Natural killer cell (primary cell): ENCODE results near the gene SLC7A4. TPM values are rescaled to one million over a fixed set of nuclear protein-coding genes. Genes with fewer than 3 reads are reported as not detected.
"Not testable (repeated sequence)": the region's sequence is repeated elsewhere in the genome, so short reads cannot be mapped to it uniquely, and the experiment has no call there.

Source experiments
- ATAC-seq, 3 donors: fragments of 150-1000 bp in 2 of 3; fragments of 200-7000 bp in 1 of 3; cut with Tn5 transposase; 1 replicate in 1 of 3; 2 replicates in 2 of 3; pipeline ENCODE4 v1.10.0; 2021; ENCODE audit warnings: mild to moderate bottlenecking in 2 of 3, moderate library complexity in 2 of 3
- DNase-seq, 2 donors: peaks; one replicate each; pipeline versions ENCODE4 v3.0.0 to v3.0.0-alpha.2; 2013 to 2021; ENCODE audit warnings: mixed read lengths in 1 of 2
- H3K27ac ChIP-seq: one replicate; pipeline ENCODE4 v1.5.1; 2013; ENCODE audit warnings: mild to moderate bottlenecking, low read length
- H3K27me3 ChIP-seq: one replicate; pipeline ENCODE4 v1.6.1; 2013; ENCODE audit warnings: low read length; ENCODE audit not compliant: control insufficient read depth, insufficient read depth
- H3K36me3 ChIP-seq: one replicate; pipeline ENCODE4 v1.6.1; 2013; ENCODE audit warnings: low read length; ENCODE audit not compliant: control insufficient read depth, insufficient read depth
- H3K4me1 ChIP-seq: one replicate; pipeline ENCODE4 v1.6.1; 2013; ENCODE audit warnings: low read length; ENCODE audit not compliant: control insufficient read depth, insufficient read depth
- H3K4me3 ChIP-seq: one replicate; pipeline ENCODE4 v1.5.1; 2013; ENCODE audit warnings: low read length
- H3K9me3 ChIP-seq: one replicate; pipeline ENCODE4 v1.6.1; 2013; ENCODE audit warnings: low read length; ENCODE audit not compliant: control insufficient read depth, insufficient read depth
- H3K27ac Mint-ChIP-seq, 2 donors: one replicate each; pipeline ENCODE4 v1.8.0; 2022; ENCODE audit warnings: mild to moderate bottlenecking in 2 of 2, mixed read lengths in 2 of 2, moderate library complexity in 1 of 2
- H3K27me3 Mint-ChIP-seq, 2 donors: one replicate each; pipeline ENCODE4 v1.8.0; 2022; ENCODE audit warnings: low read depth in 2 of 2, mixed read lengths in 2 of 2
- H3K36me3 Mint-ChIP-seq: one replicate; pipeline ENCODE4 v1.8.0; 2022; ENCODE audit warnings: mixed read lengths
- H3K4me1 Mint-ChIP-seq, 2 donors: one replicate each; pipeline ENCODE4 v1.8.0; 2022; ENCODE audit warnings: mixed read lengths in 2 of 2
- H3K4me3 Mint-ChIP-seq: one replicate; pipeline ENCODE4 v1.8.0; 2022; ENCODE audit warnings: mild to moderate bottlenecking, moderate library complexity, mixed read lengths
- H3K9me3 Mint-ChIP-seq, 2 donors: one replicate each; pipeline ENCODE4 v1.8.0; 2022; ENCODE audit warnings: mixed read lengths in 2 of 2
- CTCF ChIP-seq: fragments of 200-600 bp; IDR thresholded peaks from one replicate; pipeline ENCODE4 v1.8.0; 2022; ENCODE audit warnings: antibody characterized with exemption
- WGBS: methylation state at CpG from one replicate; pipeline ENCODE4 v1.1.7; 2013; ENCODE audit warnings: missing lambda C conversion rate; ENCODE audit not compliant: insufficient coverage; 5-methylcytosine and 5-hydroxymethylcytosine counted together
- intact Hi-C: fragments of 100-400 bp; cut with micrococcal nuclease; formaldehyde crosslinking; loops from one replicate; pipeline ENCODE4 v1.14.2; 2022
- total RNA-seq, 4 donors: library from RNA; stranded (reverse); fragments of 120-200 nt in 1 of 4; gene quantifications; one replicate each; pipeline versions ENCODE4 v1.2.3 to v1.2.4, GENCODE V29; 2013 to 2022

The SLC7A4 gene
- total RNA-seq, 3 donors from 2014 or later (not counting 1 experiment from before 2014, with no cell fraction given): not detected

- H3K27me3 Mint-ChIP-seq: no peaks in the 10 kb centered on the region
- no peaks in the 10 kb centered on the region for H3K9me3 Mint-ChIP-seq
- no peak overlapping the region for H3K4me3 Mint-ChIP-seq
- H3K36me3 ChIP-seq: no peaks in the 10 kb centered on the region
- ATAC-seq: no peak
- no peak overlapping the region for H3K4me3 ChIP-seq
- H3K9me3 ChIP-seq: no peaks in the 10 kb centered on the region
- H3K27me3 ChIP-seq: no peaks in the 10 kb centered on the region
- H3K4me1 Mint-ChIP-seq: no peaks in the 10 kb centered on the region
- H3K27ac ChIP-seq: no peak overlapping the region
- 86% methylated on average over 13 of the region's 14 CpGs for WGBS
- H3K36me3 Mint-ChIP-seq: no peaks in the 10 kb centered on the region
- H3K4me1 ChIP-seq: no peaks in the 10 kb centered on the region
- intact Hi-C loops: no loop called here
- no peak for DNase-seq
- H3K27ac Mint-ChIP-seq: no peak overlapping the region
- TF ChIP-seq CTCF: no peak
These were observed 43.3 kb upstream of the SLC7A4 start for GRCh38 chr22:21075516-21076138.

GRCh38 chr22:21074102-21074715, 41.8 kb upstream of the SLC7A4 start:
- DNase-seq (no peak), ATAC-seq (no peak)

GRCh38 chr22:21073482-21073881, 41.1 kb upstream of the SLC7A4 start:
- Mint-ChIP-seq H3K27ac (no peak overlapping the region), H3K4me3 (no peak overlapping the region), H3K4me1 (no peaks in the 10 kb centered on the region), H3K9me3 (no peaks in the 10 kb centered on the region), H3K27me3 (no peaks in the 10 kb centered on the region), H3K36me3 (no peaks in the 10 kb centered on the region)
- Histone ChIP-seq H3K27me3 (no peaks in the 10 kb centered on the region), H3K36me3 (no peaks in the 10 kb centered on the region), H3K4me1 (no peaks in the 10 kb centered on the region), H3K9me3 (no peaks in the 10 kb centered on the region), H3K4me3 (no peak overlapping the region), H3K27ac (no peak overlapping the region)
- DNase-seq (no peak), ATAC-seq (no peak)
- intact Hi-C loops: no loop called here
- TF ChIP-seq CTCF: no peak
- WGBS: 93% methylated on average over 5 of the region's 5 CpGs

More at GRCh38 chr22:21074102-21074715, 41.8 kb upstream of the SLC7A4 start:
- no peaks in the 10 kb centered on the region for H3K36me3 Mint-ChIP-seq
- no peak overlapping the region for H3K4me3 Mint-ChIP-seq
- Histone ChIP-seq H3K27ac (no peak overlapping the region), H3K4me1 (no peaks in the 10 kb centered on the region), H3K9me3 (no peaks in the 10 kb centered on the region), H3K36me3 (no peaks in the 10 kb centered on the region), H3K27me3 (no peaks in the 10 kb centered on the region), H3K4me3 (no peak overlapping the region)
- H3K27ac Mint-ChIP-seq: no peak overlapping the region
- no peak for TF ChIP-seq CTCF
- H3K9me3 Mint-ChIP-seq: no peaks in the 10 kb centered on the region
- 88% methylated on average over 6 of the region's 7 CpGs for WGBS
- intact Hi-C loops: no loop called here
- H3K4me1 Mint-ChIP-seq: no peaks in the 10 kb centered on the region
- no peaks in the 10 kb centered on the region for H3K27me3 Mint-ChIP-seq

- no peak for ATAC-seq
- Histone ChIP-seq H3K27ac (no peak overlapping the region), H3K36me3 (no peaks in the 10 kb centered on the region), H3K4me3 (no peak overlapping the region), H3K9me3 (no peaks in the 10 kb centered on the region), H3K27me3 (no peaks in the 10 kb centered on the region), H3K4me1 (no peaks in the 10 kb centered on the region)
- no peak for DNase-seq
- H3K27ac Mint-ChIP-seq: no peak overlapping the region
- H3K36me3 Mint-ChIP-seq: no peaks in the 10 kb centered on the region
- no peaks in the 10 kb centered on the region for H3K4me1 Mint-ChIP-seq
- H3K27me3 Mint-ChIP-seq: peaks cover 0 to 2% of the 10 kb centered on the region in 2 donors
- WGBS: 91% methylated on average over 3 of the region's 3 CpGs
- intact Hi-C loops: no loop called here
- no peaks in the 10 kb centered on the region for H3K9me3 Mint-ChIP-seq
- H3K4me3 Mint-ChIP-seq: no peak overlapping the region
- TF ChIP-seq CTCF: no peak
These were observed 40.7 kb upstream of the SLC7A4 start for GRCh38 chr22:21073023-21073422.

GRCh38 chr22:21071796-21072195, 39.4 kb upstream of the SLC7A4 start:
- H3K27me3 Mint-ChIP-seq, H3K4me1 ChIP-seq, H3K27me3 ChIP-seq, H3K4me1 Mint-ChIP-seq, H3K4me3 Mint-ChIP-seq, H3K9me3 Mint-ChIP-seq, DNase-seq, H3K27ac Mint-ChIP-seq, ATAC-seq, intact Hi-C loops, H3K36me3 Mint-ChIP-seq, H3K36me3 ChIP-seq, H3K9me3 ChIP-seq, H3K4me3 ChIP-seq, H3K27ac ChIP-seq: not testable (repeated sequence)
- 90% methylated on average over 7 of the region's 8 CpGs for WGBS
